ENCODE measurements around the gene ETS2.

DNA sequence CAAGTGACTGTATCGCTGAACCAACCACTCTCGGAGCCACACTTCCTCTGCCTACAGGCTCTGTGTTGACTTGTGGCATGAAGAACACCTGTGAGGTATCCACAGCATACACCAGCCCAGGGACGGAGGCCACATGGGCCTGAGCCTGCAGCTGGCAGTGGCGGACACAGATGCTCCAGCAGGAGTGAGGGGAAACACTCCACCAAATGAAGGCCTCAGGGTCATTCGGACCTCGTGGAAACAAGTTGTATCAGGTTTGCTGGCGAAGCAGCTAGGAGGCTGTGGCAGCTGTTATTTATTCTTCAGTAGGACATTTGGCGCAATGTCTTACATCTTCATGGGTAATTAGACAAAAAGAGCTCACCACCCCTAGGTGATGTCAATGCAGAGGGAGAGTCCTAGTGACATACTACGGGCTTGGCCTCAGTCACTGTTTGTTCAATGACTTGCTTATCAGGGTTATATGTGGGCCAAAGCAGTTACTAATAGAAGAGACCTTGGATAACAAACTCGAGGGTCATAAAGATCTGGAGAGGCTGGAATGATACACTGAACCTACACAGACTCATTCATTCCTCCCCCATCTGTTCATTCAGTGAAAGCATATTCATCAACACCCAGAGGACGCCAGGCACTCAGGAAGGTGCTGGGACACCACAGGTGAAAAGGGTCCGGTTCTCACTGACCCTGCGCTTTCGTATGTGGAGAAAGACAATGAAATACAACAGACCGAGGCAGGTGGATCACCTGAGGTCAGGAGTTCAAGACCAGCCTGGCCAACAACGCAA is 11.6 kb upstream of the ETS2 start:
- TF ChIP-seq, protein P1, sequence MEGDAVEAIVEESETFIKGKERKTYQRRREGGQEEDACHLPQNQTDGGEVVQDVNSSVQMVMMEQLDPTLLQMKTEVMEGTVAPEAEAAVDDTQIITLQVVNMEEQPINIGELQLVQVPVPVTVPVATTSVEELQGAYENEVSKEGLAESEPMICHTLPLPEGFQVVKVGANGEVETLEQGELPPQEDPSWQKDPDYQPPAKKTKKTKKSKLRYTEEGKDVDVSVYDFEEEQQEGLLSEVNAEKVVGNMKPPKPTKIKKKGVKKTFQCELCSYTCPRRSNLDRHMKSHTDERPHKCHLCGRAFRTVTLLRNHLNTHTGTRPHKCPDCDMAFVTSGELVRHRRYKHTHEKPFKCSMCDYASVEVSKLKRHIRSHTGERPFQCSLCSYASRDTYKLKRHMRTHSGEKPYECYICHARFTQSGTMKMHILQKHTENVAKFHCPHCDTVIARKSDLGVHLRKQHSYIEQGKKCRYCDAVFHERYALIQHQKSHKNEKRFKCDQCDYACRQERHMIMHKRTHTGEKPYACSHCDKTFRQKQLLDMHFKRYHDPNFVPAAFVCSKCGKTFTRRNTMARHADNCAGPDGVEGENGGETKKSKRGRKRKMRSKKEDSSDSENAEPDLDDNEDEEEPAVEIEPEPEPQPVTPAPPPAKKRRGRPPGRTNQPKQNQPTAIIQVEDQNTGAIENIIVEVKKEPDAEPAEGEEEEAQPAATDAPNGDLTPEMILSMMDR (conservative IDR thresholded peaks at IDR 0.05; ENCODE audit: low read depth, low read length): no peak
- TF ChIP-seq POLR2A (IDR thresholded peaks at IDR 0.05; ENCODE audit: low read depth, low read length): no peak
- no peak for TF ChIP-seq MAZ (IDR thresholded peaks at IDR 0.05; ENCODE audit: borderline replicate concordance, low read depth, low read length)
- no peak for TF ChIP-seq FOS (IDR thresholded peaks at IDR 0.05; ENCODE audit: low read depth, low read length)
- no peak for TF ChIP-seq MXI1 (IDR thresholded peaks at IDR 0.05; ENCODE audit: borderline replicate concordance, low read depth, low read length)
- no peak for TF ChIP-seq BHLHE40 (IDR thresholded peaks at IDR 0.05; ENCODE audit: low read depth, low read length)
- TF ChIP-seq RCOR1 (IDR thresholded peaks at IDR 0.05; ENCODE audit: insufficient replicate concordance, low read length): no peak
- no peak for TF ChIP-seq MAFK (IDR thresholded peaks at IDR 0.05; ENCODE audit: low read depth, low read length)
- TF ChIP-seq, protein P2, sequence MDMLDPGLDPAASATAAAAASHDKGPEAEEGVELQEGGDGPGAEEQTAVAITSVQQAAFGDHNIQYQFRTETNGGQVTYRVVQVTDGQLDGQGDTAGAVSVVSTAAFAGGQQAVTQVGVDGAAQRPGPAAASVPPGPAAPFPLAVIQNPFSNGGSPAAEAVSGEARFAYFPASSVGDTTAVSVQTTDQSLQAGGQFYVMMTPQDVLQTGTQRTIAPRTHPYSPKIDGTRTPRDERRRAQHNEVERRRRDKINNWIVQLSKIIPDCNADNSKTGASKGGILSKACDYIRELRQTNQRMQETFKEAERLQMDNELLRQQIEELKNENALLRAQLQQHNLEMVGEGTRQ (IDR thresholded peaks at IDR 0.05; ENCODE audit: low read depth, low read length): no peak
- no peak for TF ChIP-seq RAD21 (IDR thresholded peaks at IDR 0.05; ENCODE audit: low read length)
- no peak for TF ChIP-seq CHD1 (IDR thresholded peaks at IDR 0.05; ENCODE audit: low read depth, low read length)

Measured in IMR-90 (cell line).